Measurements from ENCODE around the gene VIPAS39.

VIPAS39 gene

DNA sequence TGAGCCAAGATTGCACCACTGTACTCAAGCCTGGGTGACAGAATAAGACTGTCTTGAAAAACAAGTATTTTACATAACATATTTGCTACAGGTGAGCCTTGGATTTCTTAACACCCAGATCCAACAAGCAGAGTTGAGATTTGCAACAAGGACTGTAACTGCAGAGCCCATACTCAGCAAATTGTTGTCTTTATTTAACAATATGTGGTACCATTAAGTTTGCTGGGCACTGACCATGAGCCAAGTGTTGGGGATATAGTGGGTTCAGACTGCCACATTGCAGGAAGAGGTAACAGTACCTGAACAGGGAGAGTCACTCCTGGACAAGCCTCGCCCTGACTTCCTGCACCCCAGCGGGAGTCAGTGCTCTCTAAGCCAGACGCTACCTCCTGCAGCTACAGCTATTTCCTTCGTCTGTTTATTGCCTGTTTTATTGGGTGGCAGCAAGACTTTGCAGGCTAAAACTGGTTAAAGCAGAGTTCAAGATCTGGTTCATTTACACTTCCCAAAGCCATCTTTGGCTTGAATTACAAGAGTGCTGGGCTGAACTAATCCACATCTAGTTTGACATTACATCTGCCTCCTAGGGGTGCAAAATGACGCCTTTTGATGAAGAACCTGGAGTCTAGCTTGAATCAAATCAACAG, 12.9 kb upstream of the VIPAS39 start:
- no peaks in the 10 kb centered on the region for H3K9me3 ChIP-seq (ENCODE audit: control insufficient read depth in 2 of 2, low read length in 2 of 2)
- H3K36me3 ChIP-seq (ENCODE audit: control insufficient read depth in 2 of 2, insufficient read depth in 2 of 2, low read length in 2 of 2) = peaks cover 28 to 30% of the 10 kb centered on the region in 2 donors
- no peaks in the 10 kb centered on the region for H3K4me1 ChIP-seq (ENCODE audit: control insufficient read depth, insufficient read depth, low read length)
- no peaks in the 10 kb centered on the region for H3K27me3 ChIP-seq (ENCODE audit: control insufficient read depth in 1 of 2, insufficient read depth in 2 of 2, low read length in 2 of 2)
- no peak overlapping the region for H3K27ac ChIP-seq (ENCODE audit: low read length)
- no peak overlapping the region for H3K9ac ChIP-seq (ENCODE audit: low read length in 2 of 2)
- no peak overlapping the region for H3K4me3 ChIP-seq (ENCODE audit: low read length in 2 of 2)

DNA sequence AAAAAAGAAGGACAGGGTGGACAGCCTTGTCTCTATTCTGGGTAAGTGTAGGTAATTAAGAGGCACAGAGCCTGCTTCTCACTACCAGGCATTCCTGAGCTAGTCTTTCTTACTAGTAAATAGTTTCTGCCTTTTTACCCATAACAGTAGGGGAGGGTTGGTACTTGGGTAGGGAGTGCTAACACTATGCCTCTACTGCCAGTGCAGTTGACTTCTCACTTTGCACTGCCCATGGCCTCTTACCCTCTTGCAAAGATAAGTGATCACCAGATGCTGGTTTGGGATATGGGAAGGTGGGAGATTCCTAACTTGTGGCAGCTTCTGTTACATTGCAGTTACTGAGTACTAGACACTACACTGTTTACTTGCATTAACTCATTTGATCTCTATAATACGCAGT, 12.1 kb upstream of the VIPAS39 start:
- Histone ChIP-seq H3K4me3 (ENCODE audit: low read length in 2 of 2) (no peak overlapping the region), H3K36me3 (ENCODE audit: control insufficient read depth in 2 of 2, insufficient read depth in 2 of 2, low read length in 2 of 2) (peaks cover 34 to 38% of the 10 kb centered on the region in 2 donors), H3K27me3 (ENCODE audit: control insufficient read depth in 1 of 2, insufficient read depth in 2 of 2, low read length in 2 of 2) (no peaks in the 10 kb centered on the region), H3K9ac (ENCODE audit: low read length in 2 of 2) (no peak overlapping the region), H3K4me1 (ENCODE audit: control insufficient read depth, insufficient read depth, low read length) (no peaks in the 10 kb centered on the region), H3K27ac (ENCODE audit: low read length) (no peak overlapping the region), H3K9me3 (ENCODE audit: control insufficient read depth in 2 of 2, low read length in 2 of 2) (no peaks in the 10 kb centered on the region)

GRCh38 chr14:77469067-77469505, 11.7 kb upstream of the VIPAS39 start:
- H3K4me1 ChIP-seq (ENCODE audit: control insufficient read depth, insufficient read depth, low read length) = no peaks in the 10 kb centered on the region
- no peak overlapping the region for H3K9ac ChIP-seq (ENCODE audit: low read length in 2 of 2)
- no peaks in the 10 kb centered on the region for H3K9me3 ChIP-seq (ENCODE audit: control insufficient read depth in 2 of 2, low read length in 2 of 2)
- no peak overlapping the region for H3K27ac ChIP-seq (ENCODE audit: low read length)
- H3K27me3 ChIP-seq (ENCODE audit: control insufficient read depth in 1 of 2, insufficient read depth in 2 of 2, low read length in 2 of 2) = no peaks in the 10 kb centered on the region
- peaks cover 34 to 42% of the 10 kb centered on the region in 2 donors for H3K36me3 ChIP-seq (ENCODE audit: control insufficient read depth in 2 of 2, insufficient read depth in 2 of 2, low read length in 2 of 2)
- H3K4me3 ChIP-seq (ENCODE audit: low read length in 2 of 2) = no peak overlapping the region

DNA sequence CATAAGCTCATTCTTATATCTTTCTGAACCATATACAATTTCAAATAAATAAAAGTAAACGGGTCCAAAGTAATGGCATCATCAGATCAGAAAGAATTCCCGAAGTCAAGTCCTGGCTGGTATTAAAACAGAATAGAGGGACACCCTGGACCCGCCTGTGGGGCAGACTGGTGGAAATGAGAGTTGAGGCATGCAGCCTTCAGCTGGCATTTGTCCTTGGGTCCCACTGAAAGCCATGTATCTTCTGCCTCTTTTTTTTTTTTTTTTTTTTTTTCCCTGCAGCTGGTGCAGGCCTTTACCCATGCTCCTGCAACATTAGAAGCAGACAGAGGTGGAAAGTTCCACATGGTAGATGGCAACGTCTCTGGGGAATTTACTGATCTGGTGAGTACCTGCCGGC, 10.4 kb upstream of the VIPAS39 start:
- Histone ChIP-seq H3K9ac (ENCODE audit: low read length in 2 of 2) (no peak overlapping the region), H3K9me3 (ENCODE audit: control insufficient read depth in 2 of 2, low read length in 2 of 2) (no peaks in the 10 kb centered on the region), H3K36me3 (ENCODE audit: control insufficient read depth in 2 of 2, insufficient read depth in 2 of 2, low read length in 2 of 2) (peaks cover 39 to 52% of the 10 kb centered on the region in 2 donors), H3K4me1 (ENCODE audit: control insufficient read depth, insufficient read depth, low read length) (no peaks in the 10 kb centered on the region), H3K27me3 (ENCODE audit: control insufficient read depth in 1 of 2, insufficient read depth in 2 of 2, low read length in 2 of 2) (no peaks in the 10 kb centered on the region), H3K4me3 (ENCODE audit: low read length in 2 of 2) (no peak overlapping the region), H3K27ac (ENCODE audit: low read length) (no peak overlapping the region)

- Histone ChIP-seq H3K4me3 (ENCODE audit: low read length in 2 of 2) (peak overlapping the region; percentile 89 to 99), H3K27ac (ENCODE audit: low read length) (no peak overlapping the region), H3K9ac (ENCODE audit: low read length in 2 of 2) (peak overlapping the region in 1 of 2 donors; percentile 95), H3K27me3 (ENCODE audit: control insufficient read depth in 1 of 2, insufficient read depth in 2 of 2, low read length in 2 of 2) (no peaks in the 10 kb centered on the region), H3K4me1 (ENCODE audit: control insufficient read depth, insufficient read depth, low read length) (peaks cover 20% of the 10 kb centered on the region), H3K9me3 (ENCODE audit: control insufficient read depth in 2 of 2, low read length in 2 of 2) (no peaks in the 10 kb centered on the region), H3K36me3 (ENCODE audit: control insufficient read depth in 2 of 2, insufficient read depth in 2 of 2, low read length in 2 of 2) (peaks cover 28 to 36% of the 10 kb centered on the region in 2 donors)
These were observed 1.8 kb upstream of the VIPAS39 start for GRCh38 chr14:77459072-77459723.

DNA sequence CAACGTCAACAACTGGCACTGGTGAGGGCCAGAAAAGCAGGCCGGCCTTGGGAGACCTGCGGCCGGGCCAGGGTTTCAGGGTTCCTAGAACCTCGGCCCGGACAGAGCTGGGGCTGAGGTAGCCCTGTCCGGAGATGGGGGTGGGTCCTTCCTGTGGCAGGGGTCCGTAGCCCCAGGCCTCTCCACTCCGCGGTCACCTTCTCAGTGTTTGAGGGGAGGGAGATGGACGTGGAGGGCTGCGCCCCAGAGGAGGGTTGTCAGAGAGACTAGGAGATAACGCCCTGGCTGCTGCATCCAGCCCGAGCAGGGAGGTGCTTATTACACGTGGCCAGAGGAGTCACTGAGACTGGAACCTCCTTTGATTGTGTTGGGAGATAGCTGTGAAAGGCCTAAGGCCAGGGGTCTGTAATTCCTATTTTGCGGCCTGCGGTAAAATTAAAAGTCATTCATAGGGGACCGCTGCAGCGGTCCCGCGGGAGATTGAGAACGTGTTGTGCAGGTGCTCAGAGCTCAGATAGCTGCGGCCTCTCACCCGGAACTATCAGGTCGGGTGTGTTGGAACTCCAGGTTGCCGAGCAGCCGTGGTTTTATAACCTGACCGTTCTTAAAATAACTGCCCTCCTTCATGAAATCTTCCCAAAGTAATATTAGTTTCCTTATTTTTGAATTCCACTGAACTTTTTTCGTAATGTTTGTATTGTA, 999 bp upstream of the VIPAS39 start:
- peaks cover 24 to 29% of the 10 kb centered on the region in 2 donors for H3K36me3 ChIP-seq (ENCODE audit: control insufficient read depth in 2 of 2, insufficient read depth in 2 of 2, low read length in 2 of 2)
- H3K27me3 ChIP-seq (ENCODE audit: control insufficient read depth in 1 of 2, insufficient read depth in 2 of 2, low read length in 2 of 2) = no peaks in the 10 kb centered on the region
- H3K27ac ChIP-seq (ENCODE audit: low read length) = peak overlapping the region; percentile 93
- H3K9ac ChIP-seq (ENCODE audit: low read length in 2 of 2) = peak overlapping the region; percentile 95 to 98
- H3K9me3 ChIP-seq (ENCODE audit: control insufficient read depth in 2 of 2, low read length in 2 of 2) = no peaks in the 10 kb centered on the region
- H3K4me3 ChIP-seq (ENCODE audit: low read length in 2 of 2) = peak overlapping the region; percentile 89 to 99
- peaks cover 20% of the 10 kb centered on the region for H3K4me1 ChIP-seq (ENCODE audit: control insufficient read depth, insufficient read depth, low read length)

DNA sequence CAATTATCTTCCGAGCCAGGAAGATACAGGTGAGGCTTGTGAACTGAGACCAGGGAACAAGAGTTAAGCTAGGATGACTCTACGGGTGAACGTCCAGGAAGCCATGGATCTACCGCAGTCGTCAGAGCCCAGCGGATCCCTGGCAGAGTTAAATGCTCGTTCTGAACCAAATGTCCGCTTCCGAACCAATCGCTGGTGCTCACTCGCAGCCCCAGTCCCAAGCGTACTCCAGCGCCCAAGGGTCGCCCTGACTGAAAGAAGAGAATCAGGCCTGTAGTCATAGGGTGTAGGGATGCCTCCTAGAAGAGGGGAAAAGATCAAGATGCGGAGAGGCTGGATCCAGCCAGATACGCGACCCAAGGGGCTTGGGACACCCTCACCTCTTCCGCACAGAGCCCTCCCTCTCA, 283 bp downstream of the VIPAS39 start:
- peak overlapping the region; percentile 93 for H3K27ac ChIP-seq (ENCODE audit: low read length)
- H3K9ac ChIP-seq (ENCODE audit: low read length in 2 of 2) = peak overlapping the region; percentile 95 to 98

DNA sequence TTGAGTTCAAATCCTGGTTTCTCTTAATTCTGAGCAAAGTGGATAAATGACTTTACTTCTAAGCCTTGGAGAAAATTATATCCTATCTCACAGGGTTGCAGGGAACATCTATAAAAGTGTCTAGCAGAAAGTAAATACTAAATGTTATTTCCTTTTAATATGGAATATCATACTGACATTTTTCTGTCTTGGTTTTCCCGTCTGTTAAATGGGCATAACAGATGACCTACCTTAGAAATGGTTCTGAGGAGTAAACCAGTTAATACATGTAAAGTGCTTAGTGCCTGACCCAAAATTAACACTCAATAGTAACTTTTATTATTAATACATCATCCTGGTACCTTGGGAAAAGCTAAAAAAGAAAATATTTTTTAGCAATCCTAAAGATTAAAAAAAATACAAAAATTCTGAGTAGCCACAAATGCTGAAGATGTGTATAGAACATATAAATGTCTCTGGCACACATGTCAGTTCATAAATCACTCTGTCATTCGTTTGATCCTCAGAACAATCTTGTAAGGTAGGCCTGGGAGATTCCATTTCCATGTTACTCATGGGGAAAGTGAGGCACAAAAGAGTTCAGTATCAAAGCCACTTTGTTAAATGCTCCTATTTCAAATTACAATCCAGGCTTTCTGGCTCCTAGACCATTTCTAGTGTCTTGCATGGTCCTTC, 1.3 kb downstream of the VIPAS39 start:
- peak overlapping the region; percentile 95 to 98 for H3K9ac ChIP-seq (ENCODE audit: low read length in 2 of 2)
- H3K4me1 ChIP-seq (ENCODE audit: control insufficient read depth, insufficient read depth, low read length) = peaks cover 20% of the 10 kb centered on the region
- H3K9me3 ChIP-seq (ENCODE audit: control insufficient read depth in 2 of 2, low read length in 2 of 2) = no peaks in the 10 kb centered on the region
- no peak overlapping the region for H3K27ac ChIP-seq (ENCODE audit: low read length)
- peaks cover 14 to 16% of the 10 kb centered on the region in 2 donors for H3K36me3 ChIP-seq (ENCODE audit: control insufficient read depth in 2 of 2, insufficient read depth in 2 of 2, low read length in 2 of 2)
- H3K4me3 ChIP-seq (ENCODE audit: low read length in 2 of 2) = peak overlapping the region; percentile 89 to 99
- H3K27me3 ChIP-seq (ENCODE audit: control insufficient read depth in 1 of 2, insufficient read depth in 2 of 2, low read length in 2 of 2) = no peaks in the 10 kb centered on the region

More for the DNA sequence above, 283 bp downstream of the VIPAS39 start:
- H3K4me3 ChIP-seq (ENCODE audit: low read length in 2 of 2) = peak overlapping the region; percentile 89 to 99
- H3K9me3 ChIP-seq (ENCODE audit: control insufficient read depth in 2 of 2, low read length in 2 of 2) = no peaks in the 10 kb centered on the region
- peaks cover 21 to 22% of the 10 kb centered on the region in 2 donors for H3K36me3 ChIP-seq (ENCODE audit: control insufficient read depth in 2 of 2, insufficient read depth in 2 of 2, low read length in 2 of 2)
- no peaks in the 10 kb centered on the region for H3K27me3 ChIP-seq (ENCODE audit: control insufficient read depth in 1 of 2, insufficient read depth in 2 of 2, low read length in 2 of 2)
- peaks cover 20% of the 10 kb centered on the region for H3K4me1 ChIP-seq (ENCODE audit: control insufficient read depth, insufficient read depth, low read length)

DNA sequence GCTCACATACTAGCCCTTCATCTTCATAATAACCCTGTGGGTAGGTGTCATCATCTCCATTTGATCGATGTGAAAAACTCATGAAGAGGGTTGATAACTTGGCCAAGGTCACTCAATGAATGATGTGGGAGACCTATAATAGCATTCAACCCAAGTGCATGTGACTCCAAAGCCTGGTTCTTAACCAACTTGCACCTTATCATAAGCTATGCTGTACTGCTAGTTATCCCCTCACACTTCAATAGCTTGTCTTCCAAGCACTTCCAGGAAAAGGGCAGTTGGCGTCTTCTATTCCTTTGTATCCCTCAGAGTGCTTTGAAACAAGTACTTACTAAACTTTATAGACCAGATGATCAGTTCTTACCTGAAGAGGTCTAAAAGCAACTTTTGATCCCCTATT, 15.2 kb downstream of the VIPAS39 start:
- H3K9me3 ChIP-seq (ENCODE audit: control insufficient read depth in 2 of 2, low read length in 2 of 2) = no peaks in the 10 kb centered on the region
- peaks cover 33 to 38% of the 10 kb centered on the region in 2 donors for H3K36me3 ChIP-seq (ENCODE audit: control insufficient read depth in 2 of 2, insufficient read depth in 2 of 2, low read length in 2 of 2)
- H3K27me3 ChIP-seq (ENCODE audit: control insufficient read depth in 1 of 2, insufficient read depth in 2 of 2, low read length in 2 of 2) = no peaks in the 10 kb centered on the region
- H3K27ac ChIP-seq (ENCODE audit: low read length) = no peak overlapping the region
- no peaks in the 10 kb centered on the region for H3K4me1 ChIP-seq (ENCODE audit: control insufficient read depth, insufficient read depth, low read length)
- no peak overlapping the region for H3K4me3 ChIP-seq (ENCODE audit: low read length in 2 of 2)
- no peak overlapping the region for H3K9ac ChIP-seq (ENCODE audit: low read length in 2 of 2)

DNA sequence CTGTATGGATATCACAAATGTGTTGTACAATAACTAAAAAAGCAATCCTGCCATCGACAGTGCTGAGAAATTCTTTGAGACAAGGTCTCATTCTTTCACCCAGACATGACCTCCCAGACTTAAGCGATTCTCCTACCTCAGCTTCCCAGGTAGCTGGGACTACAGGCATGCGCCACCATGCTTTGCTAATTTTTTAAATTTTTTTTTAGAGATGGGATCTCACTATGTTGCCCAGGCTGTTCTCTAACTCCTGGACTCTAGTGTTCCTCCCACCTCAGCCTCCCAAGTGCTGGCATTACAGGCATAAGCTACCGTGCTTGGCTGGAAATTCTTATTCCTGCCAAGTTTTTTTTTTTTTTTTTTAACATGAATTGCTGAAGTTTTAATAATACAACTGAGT, 17.5 kb downstream of the VIPAS39 start:
- Histone ChIP-seq H3K27me3 (ENCODE audit: control insufficient read depth in 1 of 2, insufficient read depth in 2 of 2, low read length in 2 of 2) (no peaks in the 10 kb centered on the region), H3K4me3 (ENCODE audit: low read length in 2 of 2) (no peak overlapping the region), H3K36me3 (ENCODE audit: control insufficient read depth in 2 of 2, insufficient read depth in 2 of 2, low read length in 2 of 2) (peaks cover 44 to 55% of the 10 kb centered on the region in 2 donors), H3K9me3 (ENCODE audit: control insufficient read depth in 2 of 2, low read length in 2 of 2) (no peaks in the 10 kb centered on the region), H3K27ac (ENCODE audit: low read length) (no peak overlapping the region), H3K4me1 (ENCODE audit: control insufficient read depth, insufficient read depth, low read length) (no peaks in the 10 kb centered on the region), H3K9ac (ENCODE audit: low read length in 2 of 2) (no peak overlapping the region)

Data from stomach smooth muscle (tissue), 2 donors.